H1 (cell line): ENCODE data around the gene TMEM72. TPM values are rescaled to one million over a fixed set of nuclear protein-coding genes. Genes with fewer than 3 reads are reported as not detected.

Experiments used
- CTCF ChIA-PET: fragments of 300-600 bp; sonication (Branson Sonifier 250); formaldehyde crosslinking; loops from one replicate; lab custom pipeline; 2021; ENCODE audit not compliant: partially characterized antibody; lab: Charles Lee
- POLR2A ChIA-PET: fragments of 300-600 bp; sonication (Branson Sonifier 250); formaldehyde crosslinking; loops from one replicate; lab custom pipeline; 2021; ENCODE audit warnings: inconsistent platforms; ENCODE audit not compliant: partially characterized antibody; lab: Charles Lee
- DNase-seq, 2 experiments: peaks; one replicate each; pipeline versions ENCODE4 v3.0.0 to v3.0.0-alpha.2; 2010 to 2022; ENCODE audit warnings: low spot score in 2 of 2, low read depth in 1 of 2, mixed read lengths in 1 of 2
- FAIRE-seq: peaks from 2 replicates; lab custom pipeline; 2011; peaks lifted over from hg19 to GRCh38; lab: Jason Lieb, UNC
- H2AFZ ChIP-seq: 2 replicates; pipeline ENCODE4 v1.8.1; 2012; ENCODE audit warnings: low read length, inconsistent platforms
- H2AK5ac ChIP-seq: 2 replicates; pipeline ENCODE4 v1.6.1; 2013; ENCODE audit warnings: low read depth, low read length
- H2BK120ac ChIP-seq: replicated peaks from 2 replicates; pipeline ENCODE3; 2013; ENCODE audit warnings: low read depth, low read length, inconsistent platforms
- H2BK12ac ChIP-seq: 2 replicates; pipeline ENCODE4 v1.6.1; 2013; ENCODE audit warnings: low read depth, low read length
- H2BK15ac ChIP-seq: 2 replicates; pipeline ENCODE4 v1.6.1; 2013; ENCODE audit warnings: low read length
- H2BK20ac ChIP-seq: 2 replicates; pipeline ENCODE4 v1.6.1; 2013; ENCODE audit warnings: low read length
- H2BK5ac ChIP-seq: 2 replicates; pipeline ENCODE4 v1.6.1; 2013; ENCODE audit warnings: low read depth, low read length
- H3K14ac ChIP-seq: 2 replicates; pipeline ENCODE4 v1.6.1; 2013; ENCODE audit warnings: inconsistent platforms; ENCODE audit not compliant: insufficient read length
- H3K18ac ChIP-seq: 2 replicates; pipeline ENCODE4 v1.6.1; 2013; ENCODE audit warnings: low read length; ENCODE audit errors: extremely low read depth
- H3K23ac ChIP-seq: 2 replicates; pipeline ENCODE4 v1.6.1; 2013; ENCODE audit warnings: inconsistent platforms; ENCODE audit not compliant: insufficient read length
- H3K23me2 ChIP-seq: 2 replicates; pipeline ENCODE4 v1.6.1; 2013; ENCODE audit warnings: low read depth, low read length
- H3K27ac ChIP-seq: 2 replicates; pipeline ENCODE4 v1.6.1; 2011; ENCODE audit warnings: low read depth, low read length, inconsistent platforms
- H3K27me3 ChIP-seq, 4 experiments: replicated peaks in 1 of 4; 1 replicate in 1 of 4; 2 replicates in 3 of 4; pipeline versions ENCODE4 v1.6.1 to v1.8.1; 2011 to 2013; ENCODE audit warnings: low read length in 3 of 4, mild to moderate bottlenecking in 3 of 4, inconsistent platforms in 2 of 4, mixed read lengths in 2 of 4, moderate library complexity in 1 of 4; ENCODE audit not compliant: control insufficient read depth in 3 of 4, insufficient read depth in 3 of 4; ENCODE audit errors: extremely low read depth in 1 of 4
- H3K36me3 ChIP-seq, 4 experiments: 2 replicates each; pipeline versions ENCODE4 v1.6.1 to v1.8.1; 2011 to 2013; ENCODE audit warnings: mild to moderate bottlenecking in 4 of 4, low read length in 3 of 4, moderate library complexity in 2 of 4, control low read depth in 1 of 4, inconsistent platforms in 1 of 4; ENCODE audit not compliant: insufficient read depth in 4 of 4, control insufficient read depth in 2 of 4
- H3K4ac ChIP-seq: replicated peaks from 2 replicates; pipeline ENCODE3; 2013; ENCODE audit warnings: low read length, low read depth, mixed read lengths, inconsistent platforms; ENCODE audit not compliant: insufficient read length
- H3K4me1 ChIP-seq, 4 experiments: replicated peaks in 1 of 4; 1 replicate in 1 of 4; 2 replicates in 3 of 4; pipeline versions ENCODE4 v1.6.1 to v1.8.1; 2011 to 2013; ENCODE audit warnings: low read length in 3 of 4, inconsistent platforms in 2 of 4, mixed read lengths in 1 of 4; ENCODE audit not compliant: insufficient read depth in 4 of 4, control insufficient read depth in 3 of 4
- H3K4me2 ChIP-seq, 2 experiments: 2 replicates each; pipeline versions ENCODE4 v1.6.1 to v1.8.1; 2011 to 2013; ENCODE audit warnings: low read depth in 2 of 2, low read length in 2 of 2, control low read depth in 1 of 2, inconsistent platforms in 1 of 2, mild to moderate bottlenecking in 1 of 2; ENCODE audit not compliant: insufficient read depth in 1 of 2
- H3K4me3 ChIP-seq, 4 experiments: fragments of 200-600, 300-600 bp in 1 of 4; sonication (generic), shearing (Covaris generic), sonication (Bioruptor Twin) in 1 of 4; 2 replicates each; pipeline versions ENCODE4 v1.5.1 to v1.8.1; 2011 to 2016; ENCODE audit warnings: low read length in 4 of 4, low read depth in 3 of 4, control low read depth in 2 of 4, inconsistent platforms in 2 of 4, mild to moderate bottlenecking in 2 of 4, mixed read lengths in 1 of 4, moderate library complexity in 1 of 4; ENCODE audit not compliant: insufficient read depth in 2 of 4; ENCODE audit errors: extremely low read depth in 1 of 4
- H3K56ac ChIP-seq: replicated peaks from 2 replicates; pipeline ENCODE3; 2013; ENCODE audit warnings: low read depth, mild to moderate bottlenecking, mixed read lengths, low read length, inconsistent platforms; ENCODE audit not compliant: insufficient read length
- H3K79me1 ChIP-seq: 2 replicates; pipeline ENCODE4 v1.6.1; 2013; ENCODE audit warnings: low read depth, low read length, control low read depth
- H3K79me2 ChIP-seq, 2 experiments: 2 replicates each; pipeline versions ENCODE4 v1.6.1 to v1.8.1; 2012 to 2013; ENCODE audit warnings: low read length in 2 of 2, mild to moderate bottlenecking in 2 of 2, inconsistent platforms in 1 of 2; ENCODE audit not compliant: insufficient read depth in 2 of 2, control insufficient read depth in 1 of 2
- H3K9ac ChIP-seq, 4 experiments: replicated peaks in 1 of 4; 1 replicate in 1 of 4; 2 replicates in 3 of 4; pipeline versions ENCODE4 v1.6.1 to v1.8.1; 2011 to 2013; ENCODE audit warnings: low read depth in 3 of 4, low read length in 3 of 4, control low read depth in 2 of 4, mild to moderate bottlenecking in 2 of 4, moderate library complexity in 2 of 4, inconsistent platforms in 1 of 4; ENCODE audit errors: extremely low read depth in 1 of 4
- H3K9me3 ChIP-seq, 2 experiments: 2 replicates each; pipeline versions ENCODE4 v1.6.1 to v1.8.1; 2012 to 2013; ENCODE audit warnings: mild to moderate bottlenecking in 2 of 2, moderate library complexity in 2 of 2, control low read depth in 1 of 2, inconsistent platforms in 1 of 2, low read depth in 1 of 2, low read length in 1 of 2, mixed read lengths in 1 of 2; ENCODE audit not compliant: insufficient read depth in 2 of 2
- H4K20me1 ChIP-seq, 2 experiments: replicated peaks in 1 of 2; 2 replicates each; pipeline versions ENCODE3 to v1.8.1; 2011 to 2013; ENCODE audit warnings: inconsistent platforms in 2 of 2, low read length in 2 of 2, mild to moderate bottlenecking in 1 of 2; ENCODE audit not compliant: insufficient read depth in 2 of 2, control insufficient read depth in 1 of 2
- H4K5ac ChIP-seq: 2 replicates; pipeline ENCODE4 v1.6.1; 2013; ENCODE audit warnings: low read length, low read depth, mixed read lengths, inconsistent platforms; ENCODE audit not compliant: insufficient read length
- H4K8ac ChIP-seq: 2 replicates; pipeline ENCODE4 v1.8.0; 2013; ENCODE audit warnings: mild to moderate bottlenecking, moderate library complexity, low read length, inconsistent platforms; ENCODE audit not compliant: insufficient read depth; ENCODE audit errors: extremely low read depth
- H4K91ac ChIP-seq: replicated peaks from 2 replicates; pipeline ENCODE3; 2013; ENCODE audit warnings: low read length, mixed read lengths, inconsistent platforms; ENCODE audit not compliant: insufficient read length
- CBX5 ChIP-seq: fragments of 300-800, 300-1000 bp; sonication (generic); IDR thresholded peaks from 2 replicates; pipeline ENCODE4 v1.7.1; 2016; ENCODE audit warnings: antibody characterized with exemption, low read length, low read depth
- EGR1 ChIP-seq: IDR thresholded peaks from 2 replicates; pipeline ENCODE4 v1.6.1; 2011; ENCODE audit warnings: low read depth, low read length, borderline replicate concordance
- GABPA ChIP-seq: IDR thresholded peaks from 2 replicates; pipeline ENCODE4 v1.6.1; 2011; ENCODE audit warnings: mild to moderate bottlenecking, low read length, moderate library complexity, borderline replicate concordance; ENCODE audit not compliant: insufficient read depth
- HDAC2 ChIP-seq, 2 experiments: fragments of 300-600 bp in 1 of 2; sonication (generic) in 1 of 2; IDR thresholded peaks; 2 replicates each; pipeline ENCODE4 v1.6.1; 2011 to 2012; ENCODE audit warnings: low read depth in 2 of 2, low read length in 2 of 2, mild to moderate bottlenecking in 2 of 2, moderate library complexity in 2 of 2, borderline replicate concordance in 1 of 2, inconsistent platforms in 1 of 2
- JUN ChIP-seq: IDR thresholded peaks from 2 replicates; pipeline ENCODE4 v1.6.1; 2011; ENCODE audit warnings: low read depth, mild to moderate bottlenecking, improper control_type of control experiment, low read length
- JUND ChIP-seq: IDR thresholded peaks from 2 replicates; pipeline ENCODE4 v1.6.1; 2011; ENCODE audit warnings: mild to moderate bottlenecking, improper control_type of control experiment, low read length
- POLR2A ChIP-seq, 2 experiments: IDR thresholded peaks; 1 replicate in 1 of 2; 2 replicates in 1 of 2; pipeline ENCODE4 v1.6.1; 2011; ENCODE audit warnings: low read depth in 2 of 2, low read length in 2 of 2, mild to moderate bottlenecking in 2 of 2; ENCODE audit errors: control extremely low read depth in 1 of 2
- POU5F1 ChIP-seq: IDR thresholded peaks from 2 replicates; pipeline ENCODE4 v1.6.1; 2011; ENCODE audit warnings: low read depth, mild to moderate bottlenecking, low read length, moderate library complexity
- TAF1 ChIP-seq: IDR thresholded peaks from 2 replicates; pipeline ENCODE4 v1.6.1; 2011; ENCODE audit warnings: mild to moderate bottlenecking, low read depth, low read length
- TAF7 ChIP-seq: optimal IDR thresholded peaks from 2 replicates; pipeline ENCODE3; 2011; ENCODE audit warnings: low read depth, mild to moderate bottlenecking, inconsistent platforms, low read length, moderate library complexity, borderline replicate concordance
- TCF12 ChIP-seq: IDR thresholded peaks from 2 replicates; pipeline ENCODE4 v1.6.1; 2011; ENCODE audit warnings: low read depth, mild to moderate bottlenecking, low read length
- WGBS, 2 experiments: shearing (Covaris generic) in 1 of 2; methylation state at CpG; one replicate each; pipeline versions ENCODE4 v1.1.6 to v1.1.7; 2013 to 2015; ENCODE audit warnings: low lambda C conversion rate in 2 of 2, mixed read lengths in 2 of 2, inconsistent platforms in 1 of 2, low coverage in 1 of 2, missing lambda C conversion rate in 1 of 2; ENCODE audit not compliant: insufficient replicate concordance in 2 of 2, insufficient coverage in 1 of 2, insufficient read length in 1 of 2; ENCODE audit errors: extremely low coverage in 1 of 2, missing lambda C conversion rate in 1 of 2; 5-methylcytosine and 5-hydroxymethylcytosine counted together
- polyA plus RNA-seq, 7 experiments: library from polyadenylated mRNA; depleted of rRNA in 3 of 7; stranded (reverse) in 5 of 7; unstranded in 2 of 7; fragments of >200 nt in 5 of 7; fragments of 200-250 nt in 2 of 7; gene quantifications; 1 replicate in 5 of 7; 2 replicates in 1 of 7; 4 replicates in 1 of 7; pipeline versions ENCODE4 v1.2.1 to v1.2.3, GENCODE V29; 2011 to 2013; ENCODE audit warnings: missing spikeins in 2 of 7, mixed read lengths in 2 of 7
- total RNA-seq: library from RNA; stranded (reverse); fragmentation: NEBNext Ultra II Directional; extraction: Animal tissue kit (Norgen Biotek cat#: 25700); gene quantifications from 2 replicates; pipeline ENCODE4 v1.2.1, GENCODE V29; 2021

The TMEM72 gene
- total and polyA plus RNA-seq, 2 of the 8 experiments (the other 6 are each of a cell fraction or from before 2014, with no cell fraction given): not detected

DNA sequence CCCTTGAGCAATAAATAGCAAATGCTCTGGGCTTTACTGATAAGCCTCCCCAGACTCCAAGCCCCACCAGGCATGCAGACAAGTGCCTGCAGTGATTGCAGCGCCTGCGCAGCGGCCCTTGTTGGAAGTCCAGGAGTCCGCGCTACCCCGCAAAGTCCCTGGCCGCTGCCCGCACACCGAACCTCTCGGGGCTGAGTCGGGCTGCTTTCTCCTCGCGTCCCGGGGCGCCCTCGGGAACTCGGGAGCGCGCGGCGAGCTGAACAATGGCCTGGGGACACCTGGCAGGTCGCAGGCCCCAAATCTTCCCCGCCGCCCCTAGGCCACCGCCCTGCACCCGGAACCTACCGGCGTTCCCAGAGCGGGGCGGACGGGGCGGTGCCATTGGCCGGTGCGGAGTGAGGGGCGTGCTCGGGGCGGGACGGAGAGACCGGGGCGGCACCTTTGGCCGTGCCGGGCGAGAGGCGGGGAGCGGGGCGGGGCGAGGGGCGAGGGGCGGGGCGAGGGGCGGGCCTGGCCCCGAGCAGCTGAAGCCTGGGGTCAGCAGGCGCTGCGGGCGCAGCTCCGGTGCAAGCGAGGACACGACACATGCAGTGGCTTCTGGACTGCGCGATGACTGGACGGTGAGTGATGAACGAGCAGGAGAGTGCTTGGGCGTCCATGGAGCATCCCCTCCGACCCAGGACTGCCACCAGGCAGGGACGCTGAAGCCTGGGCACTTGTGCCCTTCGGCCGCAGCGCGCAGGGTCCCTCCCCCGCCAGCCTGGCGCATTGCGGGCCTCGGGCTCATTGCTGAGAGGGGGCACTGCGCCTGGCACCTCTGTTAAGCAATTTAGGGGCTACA, 48.3 kb downstream of the TMEM72 start, which contains the start of gene RASSF4:
RASSF4 (plus strand) TSS at position 556 of the 841 bp plus-strand sequence. CDS start 10,401 bp downstream, outside the sequence.
- peaks cover 0 to 7% (median 3%) of the 10 kb centered on the region in 4 experiments; a peak in 4 of 7 replicates for H3K27me3 ChIP-seq
- H3K9me3 ChIP-seq: no peaks in the 10 kb centered on the region
- peak within 1 kb of the TSS; percentile 33 for H4K91ac ChIP-seq
- CTCF ChIA-PET: interaction anchor here (0.6 to 1.3 kb wide), 6 partner anchors 12 to 80 kb away, joined by 3 to 6 read pairs (median 4); partner anchors contain the start of gene DEPP1
- WGBS, 2 experiments: 5% methylated on average over 28 of the region's 74 CpGs; no CpG with 5 or more reads in 1 of the 2 experiments
- H4K20me1 ChIP-seq: no peaks in the 10 kb centered on the region
- no peaks in the 10 kb centered on the region for H3K79me1 ChIP-seq
- H3K4me3 ChIP-seq: peak within 1 kb of the TSS; percentile 71 to 87 (median 76)
- H4K8ac ChIP-seq: peak within 1 kb of the TSS; percentile 93; the same call in 1 of the 2 replicates
- no peak within 1 kb of the TSS; the same call in 1 of the 2 replicates for H2AFZ ChIP-seq
- no peak within 1 kb of the TSS for H3K4ac ChIP-seq
- H3K23me2 ChIP-seq: peaks cover 8% of the 10 kb centered on the region
- H3K9ac ChIP-seq: peak within 1 kb of the TSS; percentile 67 to 87 (median 78)
- POLR2A ChIA-PET: interaction anchor here (0.7 to 1.8 kb wide), 4 partner anchors 13 to 30 kb away, joined by 3 to 5 read pairs (median 4); partner anchors contain the start of gene DEPP1
- no peak within 1 kb of the TSS for H3K23ac ChIP-seq
- H3K36me3 ChIP-seq: no peaks in the 10 kb centered on the region
- FAIRE-seq (no peak), DNase-seq (peak in 1 of 2 experiments; percentile 92)
- H3K27ac ChIP-seq: peak within 1 kb of the TSS; percentile 25; the same call in 1 of the 2 replicates
- no peaks in the 10 kb centered on the region; a peak in 1 of 4 replicates for H3K79me2 ChIP-seq
- H3K18ac ChIP-seq: peak within 1 kb of the TSS; percentile 44
- no peak within 1 kb of the TSS for H2BK120ac ChIP-seq
- no peak within 1 kb of the TSS; the same call in 1 of the 2 replicates for H2BK12ac ChIP-seq
- H2BK5ac ChIP-seq: peak within 1 kb of the TSS; percentile 80; the same call in 1 of the 2 replicates
- H2BK15ac ChIP-seq: 0 out of 2 replicates have a peak within 1 kb of the TSS, but pooled peaks have one; percentile 94
- H2AK5ac ChIP-seq: no peak within 1 kb of the TSS
- peaks cover 15 to 32% (median 23%) of the 10 kb centered on the region in 4 experiments for H3K4me1 ChIP-seq
- no peak within 1 kb of the TSS for H3K14ac ChIP-seq
- H2BK20ac ChIP-seq: no peak within 1 kb of the TSS
- H3K56ac ChIP-seq: no peak within 1 kb of the TSS
- H4K5ac ChIP-seq: peak within 1 kb of the TSS; percentile 64
- peak within 1 kb of the TSS; percentile 90 to 97 for H3K4me2 ChIP-seq
- TF ChIP-seq TCF12 (0 out of 2 replicates have a peak, but pooled peaks have one; percentile 30), HDAC2 (IDR thresholded peaks at IDR 0.05; ENCODE audit: borderline replicate concordance in 1 of 2, low read depth in 2 of 2, low read length in 2 of 2) (no peak), POU5F1 (no peak), TAF7 (peak; percentile 68), TAF1 (peak; percentile 66; the same call in 1 of the 2 replicates), JUN (no peak), POLR2A (IDR thresholded peaks at IDR 0.05; ENCODE audit: control extremely low read depth in 1 of 2, low read depth in 2 of 2, low read length in 2 of 2) (peak in 1 of 2 experiments; percentile 75; a peak in 2 of 3 replicates), CBX5 (no peak), GABPA (no peak), JUND (no peak), EGR1 (no peak)
